ENCODE data around the gene EGLN1.

EGLN1 gene

DNA sequence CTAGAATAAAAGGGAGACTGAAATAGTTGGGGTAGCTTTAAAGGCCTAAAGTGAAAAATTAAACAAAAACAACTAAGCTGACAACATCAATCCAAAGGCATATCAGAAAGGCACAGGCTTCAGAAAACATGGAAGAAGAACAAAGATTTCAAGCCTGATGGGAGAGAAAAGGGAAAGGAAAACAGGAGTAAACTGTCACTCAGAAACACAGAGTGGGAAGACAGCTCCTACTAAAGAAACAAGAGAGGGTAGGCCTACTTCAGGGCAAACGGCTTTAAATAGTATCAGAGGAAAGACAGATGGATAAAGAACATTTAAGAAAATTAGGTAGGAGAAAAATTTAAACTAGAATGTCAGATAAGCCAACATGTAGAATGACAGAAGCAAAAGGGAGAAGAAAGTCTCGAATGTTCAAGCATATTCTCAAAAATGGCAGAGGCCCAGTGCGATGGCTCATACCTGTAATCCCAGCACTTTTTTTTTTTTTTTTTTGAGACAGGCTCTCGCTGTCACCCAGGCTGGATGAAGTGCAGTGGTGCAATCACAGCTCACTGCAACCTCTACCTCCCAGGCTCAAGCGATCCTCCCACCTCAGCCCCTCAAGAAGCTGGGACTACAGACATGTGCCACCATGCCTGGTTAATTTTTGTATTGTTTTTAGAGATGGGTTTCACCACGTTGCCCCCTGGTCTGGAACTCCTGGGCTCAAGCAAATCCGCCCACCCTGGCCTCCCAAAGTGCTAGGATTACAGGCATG lies 7.6 kb downstream of the EGLN1 start:
- no peak for TF ChIP-seq CEBPB (IDR thresholded peaks at IDR 0.05)
- TF ChIP-seq ZBTB7A (IDR thresholded peaks at IDR 0.05; ENCODE audit: low read depth) = no peak
- TF ChIP-seq EP300 (IDR thresholded peaks at IDR 0.05; ENCODE audit: borderline replicate concordance) = no peak
- no peak for TF ChIP-seq TEAD4 (IDR thresholded peaks at IDR 0.05)
- TF ChIP-seq YY1 (IDR thresholded peaks at IDR 0.05; ENCODE audit: low read depth) = no peak
- TF ChIP-seq, protein P1, sequence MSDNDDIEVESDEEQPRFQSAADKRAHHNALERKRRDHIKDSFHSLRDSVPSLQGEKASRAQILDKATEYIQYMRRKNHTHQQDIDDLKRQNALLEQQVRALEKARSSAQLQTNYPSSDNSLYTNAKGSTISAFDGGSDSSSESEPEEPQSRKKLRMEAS (IDR thresholded peaks at IDR 0.05) = no peak
- TF ChIP-seq, protein P2, sequence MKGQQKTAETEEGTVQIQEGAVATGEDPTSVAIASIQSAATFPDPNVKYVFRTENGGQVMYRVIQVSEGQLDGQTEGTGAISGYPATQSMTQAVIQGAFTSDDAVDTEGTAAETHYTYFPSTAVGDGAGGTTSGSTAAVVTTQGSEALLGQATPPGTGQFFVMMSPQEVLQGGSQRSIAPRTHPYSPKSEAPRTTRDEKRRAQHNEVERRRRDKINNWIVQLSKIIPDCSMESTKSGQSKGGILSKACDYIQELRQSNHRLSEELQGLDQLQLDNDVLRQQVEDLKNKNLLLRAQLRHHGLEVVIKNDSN (IDR thresholded peaks at IDR 0.05) = no peak
- no peak for TF ChIP-seq TAF1 (IDR thresholded peaks at IDR 0.05; ENCODE audit: low read depth)
- TF ChIP-seq CREB1 (IDR thresholded peaks at IDR 0.05; ENCODE audit: low read depth) = no peak
- no peak for TF ChIP-seq RAD21 (IDR thresholded peaks at IDR 0.05; ENCODE audit: low read depth)
- no peak for TF ChIP-seq FOXM1 (IDR thresholded peaks at IDR 0.05; ENCODE audit: borderline replicate concordance, low read depth)
- TF ChIP-seq TCF12 (IDR thresholded peaks at IDR 0.05; ENCODE audit: low read depth) = no peak
- no peak for TF ChIP-seq NFIC (IDR thresholded peaks at IDR 0.05)
- TF ChIP-seq EGR1 (IDR thresholded peaks at IDR 0.05) = no peak
- TF ChIP-seq, protein P3, sequence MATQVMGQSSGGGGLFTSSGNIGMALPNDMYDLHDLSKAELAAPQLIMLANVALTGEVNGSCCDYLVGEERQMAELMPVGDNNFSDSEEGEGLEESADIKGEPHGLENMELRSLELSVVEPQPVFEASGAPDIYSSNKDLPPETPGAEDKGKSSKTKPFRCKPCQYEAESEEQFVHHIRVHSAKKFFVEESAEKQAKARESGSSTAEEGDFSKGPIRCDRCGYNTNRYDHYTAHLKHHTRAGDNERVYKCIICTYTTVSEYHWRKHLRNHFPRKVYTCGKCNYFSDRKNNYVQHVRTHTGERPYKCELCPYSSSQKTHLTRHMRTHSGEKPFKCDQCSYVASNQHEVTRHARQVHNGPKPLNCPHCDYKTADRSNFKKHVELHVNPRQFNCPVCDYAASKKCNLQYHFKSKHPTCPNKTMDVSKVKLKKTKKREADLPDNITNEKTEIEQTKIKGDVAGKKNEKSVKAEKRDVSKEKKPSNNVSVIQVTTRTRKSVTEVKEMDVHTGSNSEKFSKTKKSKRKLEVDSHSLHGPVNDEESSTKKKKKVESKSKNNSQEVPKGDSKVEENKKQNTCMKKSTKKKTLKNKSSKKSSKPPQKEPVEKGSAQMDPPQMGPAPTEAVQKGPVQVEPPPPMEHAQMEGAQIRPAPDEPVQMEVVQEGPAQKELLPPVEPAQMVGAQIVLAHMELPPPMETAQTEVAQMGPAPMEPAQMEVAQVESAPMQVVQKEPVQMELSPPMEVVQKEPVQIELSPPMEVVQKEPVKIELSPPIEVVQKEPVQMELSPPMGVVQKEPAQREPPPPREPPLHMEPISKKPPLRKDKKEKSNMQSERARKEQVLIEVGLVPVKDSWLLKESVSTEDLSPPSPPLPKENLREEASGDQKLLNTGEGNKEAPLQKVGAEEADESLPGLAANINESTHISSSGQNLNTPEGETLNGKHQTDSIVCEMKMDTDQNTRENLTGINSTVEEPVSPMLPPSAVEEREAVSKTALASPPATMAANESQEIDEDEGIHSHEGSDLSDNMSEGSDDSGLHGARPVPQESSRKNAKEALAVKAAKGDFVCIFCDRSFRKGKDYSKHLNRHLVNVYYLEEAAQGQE (IDR thresholded peaks at IDR 0.05; ENCODE audit: low read depth) = no peak

DNA sequence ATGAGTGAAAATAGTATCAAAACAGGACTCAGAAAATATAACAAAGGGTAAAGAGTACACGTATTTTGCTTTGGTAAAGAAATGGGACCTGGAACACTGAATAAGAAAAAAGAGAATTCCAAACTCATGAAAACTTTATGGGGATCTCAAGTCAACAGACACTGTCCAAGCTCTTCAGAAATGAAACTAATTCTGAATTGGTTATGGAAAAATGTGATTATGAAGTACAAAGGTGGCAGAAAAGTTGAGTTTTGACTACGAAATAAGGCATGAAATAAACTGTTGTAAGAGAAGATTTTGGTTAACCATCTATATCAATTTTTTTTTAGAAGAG lies 8.4 kb downstream of the EGLN1 start:
- no peak for TF ChIP-seq ZBTB7A (IDR thresholded peaks at IDR 0.05; ENCODE audit: low read depth)
- no peak for TF ChIP-seq TAF1 (IDR thresholded peaks at IDR 0.05; ENCODE audit: low read depth)
- TF ChIP-seq NFIC (IDR thresholded peaks at IDR 0.05) = no peak
- TF ChIP-seq, protein P1 (IDR thresholded peaks at IDR 0.05) = no peak
- TF ChIP-seq FOXM1 (IDR thresholded peaks at IDR 0.05; ENCODE audit: borderline replicate concordance, low read depth) = no peak
- TF ChIP-seq, protein P2 (IDR thresholded peaks at IDR 0.05) = no peak
- no peak for TF ChIP-seq RAD21 (IDR thresholded peaks at IDR 0.05; ENCODE audit: low read depth)
- TF ChIP-seq TCF12 (IDR thresholded peaks at IDR 0.05; ENCODE audit: low read depth) = no peak
- TF ChIP-seq CEBPB (IDR thresholded peaks at IDR 0.05) = no peak
- TF ChIP-seq CREB1 (IDR thresholded peaks at IDR 0.05; ENCODE audit: low read depth) = no peak

DNA sequence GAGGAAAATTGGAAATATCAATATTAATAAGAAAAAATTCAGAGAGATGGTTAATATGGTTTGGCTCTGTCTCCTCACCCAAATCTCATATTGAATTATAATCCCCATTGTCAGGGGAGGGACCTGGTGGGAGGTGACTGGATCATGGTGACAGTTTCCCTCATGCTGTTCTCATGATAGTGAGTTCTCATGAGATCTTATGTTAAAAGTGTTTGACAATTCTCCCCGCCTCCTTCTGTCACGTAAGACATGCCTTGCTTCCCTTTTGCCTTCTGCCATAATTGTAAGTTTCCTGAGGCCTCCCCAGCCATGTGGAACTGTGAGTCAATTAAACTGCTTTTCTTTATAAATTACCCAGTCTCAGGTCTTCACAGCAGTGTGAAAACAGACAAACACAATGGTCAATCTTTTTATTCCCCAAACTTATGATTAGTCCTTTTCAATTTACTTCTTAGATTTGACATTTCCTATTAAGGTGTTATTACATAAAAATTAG lies 11.0 kb downstream of the EGLN1 start:
- TF ChIP-seq, protein P3 (IDR thresholded peaks at IDR 0.05; ENCODE audit: low read depth) = no peak
- TF ChIP-seq TCF12 (IDR thresholded peaks at IDR 0.05; ENCODE audit: low read depth) (no peak), TAF1 (IDR thresholded peaks at IDR 0.05; ENCODE audit: low read depth) (no peak), EGR1 (IDR thresholded peaks at IDR 0.05) (no peak), RAD21 (IDR thresholded peaks at IDR 0.05; ENCODE audit: low read depth) (no peak), TEAD4 (IDR thresholded peaks at IDR 0.05) (no peak), FOXM1 (IDR thresholded peaks at IDR 0.05; ENCODE audit: borderline replicate concordance, low read depth) (no peak), ZBTB7A (IDR thresholded peaks at IDR 0.05; ENCODE audit: low read depth) (no peak), EP300 (IDR thresholded peaks at IDR 0.05; ENCODE audit: borderline replicate concordance) (no peak), CEBPB (IDR thresholded peaks at IDR 0.05) (no peak), NFIC (IDR thresholded peaks at IDR 0.05) (no peak), CREB1 (IDR thresholded peaks at IDR 0.05; ENCODE audit: low read depth) (no peak), YY1 (IDR thresholded peaks at IDR 0.05; ENCODE audit: low read depth) (no peak)
- TF ChIP-seq, protein P1 (IDR thresholded peaks at IDR 0.05) = no peak
- TF ChIP-seq, protein P2 (IDR thresholded peaks at IDR 0.05) = no peak

DNA sequence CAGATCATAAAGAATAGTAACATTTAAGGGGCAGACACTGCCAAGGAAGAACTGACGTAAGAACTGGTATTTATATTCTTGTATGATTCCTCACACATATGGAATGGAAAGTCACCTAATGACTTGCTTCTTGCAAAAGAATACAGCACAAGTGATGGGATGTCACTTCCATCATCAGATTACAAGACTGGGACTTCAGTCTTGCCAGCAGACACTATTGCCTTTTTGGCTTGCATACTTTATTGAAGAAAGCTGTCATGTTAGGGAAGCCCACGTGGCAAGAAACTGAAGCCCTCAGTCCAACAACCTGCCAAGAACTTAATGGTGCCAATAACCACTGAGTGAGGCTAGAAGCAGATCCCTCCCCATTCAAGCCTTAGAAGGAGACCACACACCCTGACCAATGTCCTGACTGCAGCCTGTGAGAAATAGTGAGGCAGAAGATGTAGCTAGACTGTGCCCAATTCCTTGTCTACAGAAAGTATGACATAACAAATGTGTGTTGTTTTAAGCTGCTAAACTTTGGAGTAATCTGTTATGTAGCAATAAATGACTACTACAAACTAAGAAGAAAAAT lies 12.0 kb downstream of the EGLN1 start:
- TF ChIP-seq TAF1 (IDR thresholded peaks at IDR 0.05; ENCODE audit: low read depth) (no peak), RAD21 (IDR thresholded peaks at IDR 0.05; ENCODE audit: low read depth) (no peak), ZBTB7A (IDR thresholded peaks at IDR 0.05; ENCODE audit: low read depth) (no peak), CREB1 (IDR thresholded peaks at IDR 0.05; ENCODE audit: low read depth) (no peak), TCF12 (IDR thresholded peaks at IDR 0.05; ENCODE audit: low read depth) (no peak), YY1 (IDR thresholded peaks at IDR 0.05; ENCODE audit: low read depth) (no peak), CEBPB (IDR thresholded peaks at IDR 0.05) (no peak), TEAD4 (IDR thresholded peaks at IDR 0.05) (no peak), NFIC (IDR thresholded peaks at IDR 0.05) (no peak), FOXM1 (IDR thresholded peaks at IDR 0.05; ENCODE audit: borderline replicate concordance, low read depth) (no peak), EP300 (IDR thresholded peaks at IDR 0.05; ENCODE audit: borderline replicate concordance) (no peak)
- TF ChIP-seq, protein P1 (IDR thresholded peaks at IDR 0.05) = no peak
- TF ChIP-seq, protein P2 (IDR thresholded peaks at IDR 0.05) = no peak
- TF ChIP-seq, protein P3 (IDR thresholded peaks at IDR 0.05; ENCODE audit: low read depth) = no peak
